Esophagus squamous epithelium (tissue), 5 donors: ENCODE data around the gene GRB7. TPM values are rescaled to one million over a fixed set of nuclear protein-coding genes. Genes with fewer than 3 reads are reported as not detected.

Experiments used
- DNase-seq: peaks from one replicate; lab custom pipeline; 2025; lab: John Stamatoyannopoulos, UW
- H3K27ac ChIP-seq, 4 donors: fragments of 200-600 bp; sonication (generic); one replicate each; pipeline ENCODE4 v1.5.1; 2016 to 2019; ENCODE audit warnings: mild to moderate bottlenecking in 1 of 4
- H3K27me3 ChIP-seq, 4 donors: fragments of 200-600 bp; sonication (generic); 1 replicate in 3 of 4; 2 replicates in 1 of 4; pipeline versions ENCODE4 v1.5.1 to v1.6.0; 2017 to 2021; ENCODE audit warnings: antibody characterized with exemption in 1 of 4
- H3K36me3 ChIP-seq, 3 donors: fragments of 200-600 bp; sonication (generic); one replicate each; pipeline ENCODE4 v1.5.1; 2016 to 2019
- H3K4me1 ChIP-seq, 3 donors: fragments of 200-600 bp; sonication (generic); one replicate each; pipeline ENCODE4 v1.5.1; 2017 to 2019
- H3K4me3 ChIP-seq, 4 donors: fragments of 200-600 bp; sonication (generic); 1 replicate in 3 of 4; 2 replicates in 1 of 4; pipeline ENCODE4 v1.5.1; 2016 to 2019; ENCODE audit warnings: mild to moderate bottlenecking in 2 of 4, moderate library complexity in 1 of 4
- H3K9me3 ChIP-seq, 3 donors: fragments of 200-600 bp; sonication (generic); one replicate each; pipeline ENCODE4 v1.5.1; 2016 to 2019
- POLR2A ChIP-seq, 4 donors: fragments of 450-650 bp; IDR thresholded peaks; one replicate each; pipeline ENCODE4 v1.6.1; 2017; ENCODE audit warnings: antibody characterized with exemption in 4 of 4, mild to moderate bottlenecking in 4 of 4, moderate library complexity in 3 of 4
- WGBS, 2 donors: methylation state at CpG; one replicate each; pipeline ENCODE4 v1.1.5; 2018; 5-methylcytosine and 5-hydroxymethylcytosine counted together
- intact Hi-C: fragments of 100-400 bp; cut with DNase I; formaldehyde crosslinking; loops from one replicate; pipeline ENCODE4 v1.15.0; 2022
- total RNA-seq, 4 donors: library from RNA; depleted of rRNA; stranded (reverse); fragments of >200 nt; gene quantifications; one replicate each; pipeline ENCODE4 v1.1.0, GENCODE V29; 2016
- TF ChIP-seq, protein P1 (sequence below), 6 experiments: fragments of 450-650 bp in 4 of 6; fragments of 200-600 bp in 2 of 6; sonication (generic) in 2 of 6; IDR thresholded peaks; one replicate each; pipeline ENCODE4 v1.5.1; 2016 to 2019; ENCODE audit warnings: antibody characterized with exemption in 6 of 6, mild to moderate bottlenecking in 4 of 6, moderate library complexity in 4 of 6
- donor health status: DM: yes; HTN: yes; CAD: no.

Gene GRB7
- total RNA-seq, 4 donors from 2014 or later: 25.1 to 62.1 (median 55.9) TPM

GRCh38 chr17:39765175-39765574, 27.4 kb downstream of the GRB7 start:
- peaks cover 0 to 30% (median 0%) of the 10 kb centered on the region in 4 donors for H3K27me3 ChIP-seq
- 43 to 49% methylated on average over 3 of the region's 3 CpGs for WGBS, 2 donors
- H3K27ac ChIP-seq: no peak overlapping the region
- H3K4me3 ChIP-seq: no peak overlapping the region
- intact Hi-C loops: loop anchor here (10.0 kb wide), 1 partner anchor 100 kb away; the partner anchor contains the start of genes IKZF3 and ZPBP2
- no peaks in the 10 kb centered on the region for H3K36me3 ChIP-seq
- H3K4me1 ChIP-seq: peaks cover 0 to 9% (median 0%) of the 10 kb centered on the region in 3 donors
- no peak for TF ChIP-seq POLR2A (IDR thresholded peaks at IDR 0.05)
- TF ChIP-seq, protein P1, sequence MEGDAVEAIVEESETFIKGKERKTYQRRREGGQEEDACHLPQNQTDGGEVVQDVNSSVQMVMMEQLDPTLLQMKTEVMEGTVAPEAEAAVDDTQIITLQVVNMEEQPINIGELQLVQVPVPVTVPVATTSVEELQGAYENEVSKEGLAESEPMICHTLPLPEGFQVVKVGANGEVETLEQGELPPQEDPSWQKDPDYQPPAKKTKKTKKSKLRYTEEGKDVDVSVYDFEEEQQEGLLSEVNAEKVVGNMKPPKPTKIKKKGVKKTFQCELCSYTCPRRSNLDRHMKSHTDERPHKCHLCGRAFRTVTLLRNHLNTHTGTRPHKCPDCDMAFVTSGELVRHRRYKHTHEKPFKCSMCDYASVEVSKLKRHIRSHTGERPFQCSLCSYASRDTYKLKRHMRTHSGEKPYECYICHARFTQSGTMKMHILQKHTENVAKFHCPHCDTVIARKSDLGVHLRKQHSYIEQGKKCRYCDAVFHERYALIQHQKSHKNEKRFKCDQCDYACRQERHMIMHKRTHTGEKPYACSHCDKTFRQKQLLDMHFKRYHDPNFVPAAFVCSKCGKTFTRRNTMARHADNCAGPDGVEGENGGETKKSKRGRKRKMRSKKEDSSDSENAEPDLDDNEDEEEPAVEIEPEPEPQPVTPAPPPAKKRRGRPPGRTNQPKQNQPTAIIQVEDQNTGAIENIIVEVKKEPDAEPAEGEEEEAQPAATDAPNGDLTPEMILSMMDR (IDR thresholded peaks at IDR 0.05): no peak
- H3K9me3 ChIP-seq: no peaks in the 10 kb centered on the region
- no peak for DNase-seq

- Histone ChIP-seq H3K4me3 (no peak overlapping the region), H3K27ac (no peak overlapping the region), H3K9me3 (no peaks in the 10 kb centered on the region), H3K4me1 (peaks cover 0 to 14% (median 0%) of the 10 kb centered on the region in 3 donors), H3K27me3 (peaks cover 0 to 27% (median 0%) of the 10 kb centered on the region in 4 donors), H3K36me3 (no peaks in the 10 kb centered on the region)
- no peak for DNase-seq
- TF ChIP-seq, protein P1 (IDR thresholded peaks at IDR 0.05): no peak
- no peak for TF ChIP-seq POLR2A (IDR thresholded peaks at IDR 0.05)
- 91 to 92% methylated on average over 17 to 18 of the region's 18 CpGs for WGBS, 2 donors
- intact Hi-C loops: loop anchor here (10.0 kb wide), 1 partner anchor 99 kb away; the partner anchor contains the start of genes IKZF3 and ZPBP2
These were observed 28.0 kb downstream of the GRB7 start for GRCh38 chr17:39765766-39766165.

- Histone ChIP-seq H3K4me1 (peaks cover 0 to 14% (median 0%) of the 10 kb centered on the region in 3 donors), H3K9me3 (no peaks in the 10 kb centered on the region), H3K4me3 (no peak overlapping the region), H3K27me3 (peaks cover 0 to 15% (median 0%) of the 10 kb centered on the region in 4 donors), H3K27ac (no peak overlapping the region), H3K36me3 (no peaks in the 10 kb centered on the region)
- intact Hi-C loops: loop anchor here (10.0 kb wide), 1 partner anchor 98 kb away; the partner anchor contains the start of genes IKZF3 and ZPBP2
- TF ChIP-seq, protein P1 (IDR thresholded peaks at IDR 0.05): no peak
- TF ChIP-seq POLR2A (IDR thresholded peaks at IDR 0.05): no peak
- no peak for DNase-seq
- 66 to 70% methylated on average over 3 of the region's 3 CpGs for WGBS, 2 donors
These were observed 29.4 kb downstream of the GRB7 start for GRCh38 chr17:39767147-39767546.

- no peak for DNase-seq
- peaks cover 0 to 30% (median 0%) of the 10 kb centered on the region in 3 donors for H3K4me1 ChIP-seq
- peaks cover 0 to 4% (median 0%) of the 10 kb centered on the region in 4 donors for H3K27me3 ChIP-seq
- intact Hi-C loops: loop anchor here (10.0 kb wide), 1 partner anchor 95 kb away; the partner anchor contains the start of genes IKZF3 and ZPBP2
- TF ChIP-seq, protein P1 (IDR thresholded peaks at IDR 0.05): no peak
- TF ChIP-seq POLR2A (IDR thresholded peaks at IDR 0.05): no peak
- H3K9me3 ChIP-seq: no peaks in the 10 kb centered on the region
- no peak overlapping the region for H3K4me3 ChIP-seq
- peak overlapping the region in 3 of 4 donors; percentile 6 to 58 (median 9) for H3K27ac ChIP-seq
- H3K36me3 ChIP-seq: no peaks in the 10 kb centered on the region
- WGBS, 2 donors: 30% methylated on average over 8 of the region's 8 CpGs
These were observed 32.3 kb downstream of the GRB7 start for GRCh38 chr17:39769974-39770587.

DNA sequence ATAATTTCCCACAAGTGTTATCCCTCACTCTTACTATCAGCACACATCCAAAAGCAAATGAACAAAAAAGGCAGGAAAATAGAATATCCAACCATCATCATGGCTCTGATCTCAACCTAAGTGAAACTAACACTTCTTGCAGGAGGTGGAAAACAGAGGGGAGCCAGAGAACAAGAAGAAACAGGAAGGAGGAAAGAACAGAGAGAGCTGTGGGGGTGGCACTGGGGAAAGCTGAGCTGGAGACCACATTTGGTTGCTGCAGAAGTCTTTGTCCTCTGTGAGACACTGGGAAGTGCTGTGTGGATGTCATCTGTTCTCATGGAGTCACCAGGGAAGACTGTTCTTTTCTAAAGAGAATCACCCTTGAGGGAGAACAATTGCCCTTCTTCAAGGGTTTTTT, 34.7 kb downstream of the GRB7 start:
- H3K27ac ChIP-seq: peak overlapping the region in 2 of 4 donors; percentile 66 to 69

More for the DNA sequence above, 34.7 kb downstream of the GRB7 start:
- no peak for DNase-seq
- TF ChIP-seq POLR2A (IDR thresholded peaks at IDR 0.05): no peak
- TF ChIP-seq, protein P1 (IDR thresholded peaks at IDR 0.05): no peak
- intact Hi-C loops: no loop called here
- H3K4me3 ChIP-seq: peak overlapping the region in 1 of 4 donors; percentile 6
- H3K4me1 ChIP-seq: peaks cover 0 to 30% (median 0%) of the 10 kb centered on the region in 3 donors
- H3K36me3 ChIP-seq: no peaks in the 10 kb centered on the region
- peaks cover 0 to 4% (median 0%) of the 10 kb centered on the region in 4 donors for H3K27me3 ChIP-seq
- H3K9me3 ChIP-seq: no peaks in the 10 kb centered on the region
